GM19043 (cell line): ENCODE data around the gene SDF4.

Experiments used
- ATAC-seq: cut with Tn5 transposase; IDR thresholded peaks from one replicate; pipeline ENCODE4 v1.9.1; 2021; ENCODE audit warnings: low read depth; ENCODE audit not compliant: unreplicated experiment

SDF4 gene

DNA sequence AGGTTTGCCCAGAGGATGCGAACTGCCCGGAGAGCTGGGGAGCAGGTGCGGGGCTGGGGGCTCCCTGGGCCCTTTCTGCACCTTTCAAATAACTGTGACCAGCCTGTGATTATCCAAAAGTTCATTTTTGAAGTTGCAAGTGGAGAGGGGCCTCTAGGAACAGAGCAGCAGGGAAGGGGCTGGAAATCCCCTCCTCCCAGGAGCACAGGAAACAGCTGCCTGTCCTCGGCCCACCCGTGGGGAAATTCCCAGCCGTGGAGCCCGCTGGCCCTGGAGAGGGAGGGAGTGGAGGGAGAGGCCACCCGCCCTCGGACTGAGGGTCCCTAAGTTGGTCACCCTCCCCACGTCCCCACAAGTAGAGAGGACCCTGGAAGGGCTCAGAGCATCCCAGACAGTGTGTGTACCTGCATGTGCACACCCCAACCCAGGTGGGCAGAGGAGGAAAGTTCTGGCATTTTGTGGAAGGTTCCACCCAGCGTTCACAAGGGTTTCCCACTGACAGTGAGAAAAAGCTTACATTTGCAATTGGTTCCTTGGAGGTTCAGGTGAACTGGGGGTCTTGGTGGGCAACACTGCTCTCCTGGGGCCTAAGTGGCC is 16.6 kb downstream of the SDF4 start:
- ATAC-seq = no peak

DNA sequence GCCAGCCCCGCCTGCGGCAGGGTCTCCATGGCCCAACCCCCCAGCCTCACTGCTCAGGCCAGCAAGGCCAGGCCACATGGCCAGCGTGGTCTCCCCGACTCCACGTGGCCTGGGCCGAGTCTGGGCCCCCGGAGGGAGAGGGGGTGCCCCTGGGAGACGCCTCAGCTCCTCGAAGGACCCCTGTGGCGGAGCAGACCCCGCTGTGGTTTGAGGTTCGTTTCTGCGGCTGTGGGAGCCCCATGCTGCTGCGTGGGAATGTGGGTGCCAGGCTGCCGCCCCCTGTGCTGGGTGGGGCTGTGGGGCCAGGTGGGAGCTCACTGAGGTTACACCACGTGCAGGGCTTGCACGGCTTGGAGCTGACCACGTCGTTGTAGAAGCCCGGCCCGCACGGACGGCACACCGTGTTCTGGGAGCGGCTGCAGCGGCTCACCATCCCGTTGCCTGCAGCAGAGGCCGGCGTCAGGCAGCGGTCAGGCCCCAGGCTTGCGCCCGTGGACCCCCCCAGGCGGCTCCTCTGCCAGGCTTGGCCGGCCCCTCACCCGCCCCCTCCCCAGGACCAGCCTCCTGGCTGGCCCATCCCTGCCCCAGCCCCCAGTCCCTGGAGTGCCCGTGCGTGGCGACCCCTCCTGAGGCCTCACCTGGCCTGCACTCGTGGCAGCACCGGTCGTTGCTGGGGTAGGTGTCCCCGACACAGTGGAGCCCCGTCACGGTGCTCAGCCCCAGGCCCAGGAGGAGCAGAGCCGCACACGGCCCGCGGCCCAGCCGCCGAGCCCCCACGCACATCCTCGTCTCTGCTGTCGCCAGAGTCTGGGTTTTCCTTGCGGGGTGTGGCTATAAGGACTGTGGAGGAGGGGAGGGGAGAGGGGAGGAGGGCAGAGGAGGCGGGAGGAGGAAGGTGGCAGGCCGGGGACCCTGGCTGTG is 18.2 kb downstream of the SDF4 start, which contains the start of gene TNFRSF4:
Gene TNFRSF4, minus strand, starts transcription at position 809 of the 921 bp plus-strand sequence. Its CDS starts 26 bp downstream, at position 783.
- no peak for ATAC-seq

DNA sequence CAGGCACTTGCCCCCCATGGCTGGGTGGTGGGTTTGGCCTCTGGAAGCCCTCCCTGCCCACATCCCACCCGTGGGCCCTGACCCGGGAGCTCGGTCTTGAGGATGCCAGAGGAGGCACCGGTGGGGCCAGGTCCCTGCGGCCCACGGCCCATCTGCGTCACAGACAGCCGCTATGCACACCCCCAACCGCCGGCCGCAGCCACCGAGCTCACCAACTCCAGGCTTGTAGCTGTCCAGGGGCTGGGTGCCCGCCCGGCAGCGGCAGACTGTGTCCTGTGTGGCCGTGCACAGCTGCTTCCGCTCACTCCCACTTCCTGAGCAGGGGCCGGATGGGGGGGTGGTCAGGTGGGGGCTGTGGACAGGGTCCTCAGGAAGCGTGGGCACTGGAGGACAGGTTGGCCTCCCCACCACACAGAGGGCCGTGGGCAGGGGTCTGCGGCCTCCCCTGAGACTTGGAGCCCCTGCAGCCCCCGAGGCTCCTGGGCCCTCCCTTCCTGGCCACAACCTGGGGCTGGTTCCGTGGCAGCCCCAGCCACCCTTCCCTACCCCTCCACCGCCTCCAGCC is 18.9 kb downstream of the SDF4 start:
- no peak for ATAC-seq

DNA sequence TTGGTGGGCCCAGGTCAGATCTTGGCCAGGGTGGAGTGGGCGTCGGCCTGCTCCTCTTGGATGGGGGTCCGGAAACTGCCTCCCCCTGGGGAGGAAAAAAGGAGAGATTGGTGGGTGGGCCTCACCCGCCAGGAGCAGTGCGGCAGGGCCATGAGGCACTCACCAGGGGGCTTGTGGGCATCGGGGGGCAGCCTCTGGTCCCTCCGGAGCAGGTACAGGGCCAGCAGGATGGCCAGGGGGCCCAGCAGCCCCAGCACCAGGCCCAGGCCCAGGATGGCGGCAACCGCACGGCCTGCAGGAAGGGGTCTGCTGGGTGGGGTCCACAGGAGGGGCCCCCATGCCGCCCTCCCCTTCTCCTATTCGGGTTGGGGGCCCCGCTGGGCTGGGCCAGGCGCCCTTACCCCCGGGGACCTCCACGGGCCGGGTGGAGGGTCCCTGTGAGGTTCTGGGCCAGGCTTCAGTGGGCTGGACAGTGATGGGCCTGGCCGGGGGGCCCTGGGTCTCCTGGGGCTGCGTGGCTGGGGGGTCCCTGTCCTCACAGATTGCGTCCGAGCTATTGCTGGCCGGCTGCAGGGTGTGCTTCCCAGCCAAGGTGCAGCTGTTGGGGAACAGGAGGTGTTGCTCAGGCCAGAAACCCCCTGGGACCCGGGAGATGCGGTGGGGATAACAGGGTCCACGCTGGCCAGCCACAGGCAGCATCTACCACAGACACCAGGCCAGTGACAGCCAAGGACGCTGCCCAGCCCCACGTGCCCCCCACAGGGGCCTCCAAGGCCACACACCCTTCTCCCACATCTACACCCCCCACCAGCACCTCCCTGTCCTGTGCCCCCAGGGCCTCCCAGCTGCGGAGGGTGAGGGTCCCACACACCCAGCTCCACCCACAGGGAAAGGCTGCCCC is 20.0 kb downstream of the SDF4 start:
- ATAC-seq = no peak

DNA sequence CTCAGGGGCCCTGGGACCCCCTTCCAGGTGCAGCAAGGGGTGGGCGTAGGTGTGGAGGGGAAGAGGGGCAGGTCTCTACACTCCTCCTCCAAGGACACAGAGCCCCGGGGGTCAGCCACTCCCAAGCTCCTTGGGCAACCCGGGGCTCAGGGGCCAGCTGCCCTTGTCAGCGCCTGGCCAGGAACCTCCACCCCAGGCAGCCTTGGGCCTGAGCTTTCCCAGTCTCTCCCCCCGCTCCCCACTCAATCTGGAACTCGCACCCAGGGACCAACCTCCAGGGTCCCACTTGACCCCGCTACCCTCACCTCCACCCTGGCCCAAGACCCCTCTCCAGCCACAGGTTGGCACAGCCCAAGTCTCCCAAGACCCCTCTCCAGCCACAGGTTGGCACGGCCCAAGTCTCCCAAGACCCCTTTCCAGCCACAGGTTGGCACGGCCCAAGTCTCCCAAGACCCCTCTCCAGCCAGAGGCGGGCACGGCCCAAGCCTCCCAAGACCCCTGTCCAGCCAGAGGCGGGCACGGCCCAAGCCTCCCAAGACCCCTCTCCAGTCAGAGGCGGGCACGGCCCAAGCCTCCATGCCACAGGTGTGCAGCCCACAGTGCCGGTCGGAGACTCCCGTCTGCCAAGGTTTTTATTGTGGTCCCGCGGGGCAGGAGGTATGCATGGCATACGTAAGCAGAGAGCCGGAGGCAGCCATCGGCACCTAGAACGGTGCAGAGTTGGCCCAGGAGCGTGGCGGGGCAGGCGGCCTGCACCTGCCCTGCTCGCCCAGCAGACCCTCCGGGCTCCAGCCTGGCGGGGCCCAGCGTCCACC is 20.9 kb downstream of the SDF4 start:
- no peak for ATAC-seq

DNA sequence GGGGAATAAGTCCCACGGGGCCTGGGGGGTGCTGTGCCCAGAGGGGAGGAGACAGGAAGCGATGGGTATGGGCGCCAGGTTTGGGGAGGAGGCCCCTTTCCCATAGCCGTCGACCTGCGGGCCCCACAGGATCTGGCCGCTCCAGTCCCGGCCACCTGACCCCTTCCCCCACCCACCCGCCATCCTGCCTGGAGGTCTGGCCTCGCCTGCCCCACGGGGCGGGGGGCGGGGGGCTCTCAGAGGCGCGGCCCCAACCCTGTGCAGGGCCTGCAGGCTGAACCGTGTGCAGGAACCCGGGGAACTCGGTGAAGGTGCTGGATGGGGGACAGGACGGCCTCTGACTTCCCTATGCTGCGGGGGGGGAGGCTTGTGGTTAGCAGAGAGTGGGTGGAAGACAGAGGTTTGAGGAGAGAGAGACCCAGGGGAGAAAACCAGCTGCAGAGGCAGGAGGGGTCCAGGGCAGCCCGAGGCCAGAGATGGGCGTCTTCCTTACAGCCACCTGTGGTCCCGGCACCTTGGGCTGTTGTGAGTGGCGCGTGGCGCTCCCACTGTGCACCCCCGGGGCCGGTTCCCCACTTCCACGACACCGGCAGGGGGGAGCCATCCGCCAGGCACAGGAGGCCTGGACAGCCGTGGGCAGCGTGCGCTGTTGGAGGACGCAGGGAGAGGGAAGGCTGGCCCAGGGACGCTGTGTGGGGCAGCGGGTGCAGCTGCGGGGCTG is 22.9 kb downstream of the SDF4 start:
- no peak for ATAC-seq

DNA sequence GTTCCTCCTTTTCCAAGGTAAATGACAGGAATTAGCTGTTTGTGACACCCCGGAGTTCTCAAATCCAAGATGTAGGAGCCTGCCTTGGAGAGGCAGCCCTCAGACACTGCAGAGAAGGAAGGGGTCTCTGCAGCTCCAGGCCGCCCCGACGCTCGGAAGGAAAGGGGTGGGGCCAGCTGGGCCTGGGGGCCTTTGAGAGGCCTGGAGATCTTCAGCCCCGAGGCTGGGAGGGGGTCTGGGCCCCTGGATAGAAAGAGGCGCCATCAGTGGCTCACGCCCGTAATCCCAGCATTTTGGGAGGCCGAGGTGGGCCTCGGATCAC is 24.3 kb downstream of the SDF4 start:
- no peak for ATAC-seq

DNA sequence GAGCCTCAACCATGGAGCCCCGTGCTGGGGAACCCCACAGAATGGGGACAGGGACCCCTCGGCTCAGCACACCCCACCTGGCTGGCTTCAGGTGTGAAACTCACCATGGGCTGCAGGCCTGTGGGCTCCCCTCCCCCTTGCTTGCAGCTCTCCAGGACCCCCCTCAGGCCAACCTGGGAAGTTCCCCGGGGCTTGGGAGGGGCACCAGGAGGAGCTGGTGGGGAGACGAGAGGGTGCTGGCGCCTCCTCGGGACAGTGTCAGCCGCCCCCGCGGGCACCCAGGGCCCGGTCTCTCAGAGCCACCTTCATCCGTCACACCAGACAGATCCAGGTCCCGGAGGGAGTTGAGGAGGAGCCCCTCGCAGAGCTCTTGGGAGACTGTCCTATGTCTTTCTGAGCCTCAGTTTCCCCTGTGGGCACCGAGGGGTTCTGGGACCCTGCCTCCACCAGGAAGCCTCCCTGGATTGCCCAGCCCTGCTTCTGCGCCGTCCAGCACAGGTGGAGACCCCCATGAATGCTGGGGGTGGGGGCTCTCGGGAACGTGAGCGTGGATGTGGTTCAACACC is 24.8 kb downstream of the SDF4 start:
- ATAC-seq = no peak

DNA sequence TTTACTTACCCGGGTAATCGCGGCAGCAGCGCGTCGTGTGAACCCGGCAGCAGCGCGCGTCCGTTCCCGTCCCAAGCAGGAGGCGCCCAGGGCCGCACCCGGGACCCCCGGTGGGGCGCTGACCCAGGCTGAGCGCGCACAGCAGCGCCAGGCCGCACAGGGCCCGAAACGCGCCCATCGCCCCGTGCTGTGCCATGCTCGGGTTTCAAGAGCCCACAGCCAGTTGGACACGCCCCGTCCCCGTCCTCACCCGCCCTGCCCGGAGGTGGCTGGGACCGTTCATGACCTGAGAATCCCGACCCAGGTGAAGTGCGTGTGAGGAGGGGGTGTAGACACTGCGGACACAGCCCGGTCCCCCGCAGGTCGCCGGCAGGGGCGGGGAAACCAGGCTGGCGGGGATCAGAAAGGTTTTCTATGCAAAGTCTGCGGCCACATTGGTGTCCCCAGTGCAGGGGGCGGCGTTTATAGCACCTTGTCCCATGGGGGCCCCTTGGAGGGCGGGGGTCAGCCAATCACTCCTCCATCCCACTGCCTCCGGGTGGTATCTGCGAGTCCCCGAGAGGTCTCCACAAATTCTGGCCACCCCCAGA is 25.3 kb downstream of the SDF4 start, which contains the start of gene TNFRSF18:
Gene TNFRSF18, minus strand, starts transcription at position 217 of the 590 bp plus-strand sequence. Its CDS starts 21 bp downstream, at position 196.
- ATAC-seq = no peak

DNA sequence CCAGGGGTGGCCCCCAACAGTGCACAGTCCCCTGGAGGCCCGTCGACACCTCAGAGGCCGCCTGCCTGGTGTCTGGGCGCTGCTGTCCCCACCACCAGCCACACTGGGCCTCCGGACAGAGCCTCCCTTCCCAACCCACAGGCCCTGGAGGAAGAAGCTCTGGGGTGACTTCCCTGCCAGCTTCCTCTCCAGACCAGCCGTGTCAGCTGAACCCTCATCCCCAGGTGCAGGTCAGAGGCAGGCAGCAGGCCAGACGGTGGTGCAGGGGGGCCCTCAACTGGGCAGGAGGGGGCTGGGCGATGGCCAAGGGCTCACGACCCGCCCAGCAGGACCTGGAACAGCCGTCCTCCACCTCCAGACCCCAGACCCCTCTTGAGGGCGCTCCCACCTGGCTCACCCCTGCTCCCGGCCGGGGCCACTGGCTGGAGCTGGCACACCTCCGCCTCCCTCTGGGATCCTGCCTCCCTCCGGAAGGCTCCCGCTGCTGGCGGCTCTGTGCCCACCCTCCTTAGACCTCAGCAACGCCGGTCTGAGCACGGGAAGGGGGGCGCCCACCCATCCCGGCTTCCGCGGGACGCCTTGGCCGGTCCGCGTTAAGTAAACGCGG is 25.9 kb downstream of the SDF4 start:
- ATAC-seq = no peak

DNA sequence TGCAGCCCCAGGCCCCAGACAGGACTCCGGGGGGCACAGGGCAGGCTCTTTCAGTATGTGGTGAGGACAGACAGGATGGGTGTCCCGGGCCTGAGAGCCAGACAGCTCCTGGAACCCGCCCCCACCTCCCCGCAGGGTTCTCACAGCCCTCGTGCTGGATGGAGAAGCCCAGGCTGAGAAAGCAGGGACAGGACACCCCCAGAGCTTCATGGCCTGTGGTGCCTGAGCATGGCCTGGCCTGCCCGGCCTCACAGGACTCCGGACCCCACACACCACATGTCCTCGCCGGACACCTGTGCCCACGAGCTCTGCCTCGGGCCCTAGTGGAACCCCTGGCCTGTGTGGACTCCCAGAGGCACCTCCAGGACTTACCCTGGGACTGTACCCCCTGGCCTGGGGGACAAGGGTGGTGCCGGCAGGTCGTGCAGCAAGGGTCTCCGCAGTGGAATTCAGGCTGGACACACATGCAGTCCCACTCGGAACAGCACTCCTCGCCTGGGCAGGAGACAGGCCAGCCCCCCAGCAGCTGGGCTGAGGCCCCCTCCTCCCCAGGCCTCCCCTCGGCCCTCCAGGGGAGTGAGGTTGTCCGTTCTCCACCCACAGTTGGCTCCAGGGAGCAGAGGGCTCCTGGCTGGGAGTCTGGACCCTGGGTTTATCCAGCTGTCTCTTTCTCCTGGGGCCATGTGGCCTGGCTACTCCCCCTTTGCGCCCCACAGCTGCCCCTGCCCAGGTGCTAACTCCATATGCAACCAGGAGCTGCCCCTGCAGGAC is 26.6 kb downstream of the SDF4 start:
- ATAC-seq = no peak

DNA sequence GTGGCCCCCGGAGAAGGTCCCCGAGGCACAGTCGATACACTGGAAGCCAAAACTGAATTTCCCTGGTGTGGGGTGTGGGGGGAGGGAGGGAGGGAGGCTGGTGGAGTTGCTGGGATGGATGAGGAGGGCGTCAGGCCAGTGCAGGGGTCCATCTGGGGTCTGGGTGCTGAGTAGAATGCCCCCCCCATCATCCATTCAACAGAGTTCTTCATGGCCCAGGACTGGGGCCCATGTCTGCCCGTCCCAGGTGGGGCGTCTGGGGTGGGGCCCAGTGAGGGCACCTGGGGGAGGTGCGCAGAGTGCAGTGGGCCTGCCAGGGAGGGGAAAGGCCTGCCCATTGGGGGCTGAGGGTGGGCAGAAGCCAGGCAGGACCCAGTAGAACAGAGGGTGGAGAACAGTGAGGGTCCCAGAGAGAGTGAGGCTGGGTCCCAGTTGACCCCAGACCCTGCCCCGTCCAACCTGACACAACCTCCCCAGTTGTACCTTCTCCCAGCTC is 27.3 kb downstream of the SDF4 start:
- no peak for ATAC-seq

DNA sequence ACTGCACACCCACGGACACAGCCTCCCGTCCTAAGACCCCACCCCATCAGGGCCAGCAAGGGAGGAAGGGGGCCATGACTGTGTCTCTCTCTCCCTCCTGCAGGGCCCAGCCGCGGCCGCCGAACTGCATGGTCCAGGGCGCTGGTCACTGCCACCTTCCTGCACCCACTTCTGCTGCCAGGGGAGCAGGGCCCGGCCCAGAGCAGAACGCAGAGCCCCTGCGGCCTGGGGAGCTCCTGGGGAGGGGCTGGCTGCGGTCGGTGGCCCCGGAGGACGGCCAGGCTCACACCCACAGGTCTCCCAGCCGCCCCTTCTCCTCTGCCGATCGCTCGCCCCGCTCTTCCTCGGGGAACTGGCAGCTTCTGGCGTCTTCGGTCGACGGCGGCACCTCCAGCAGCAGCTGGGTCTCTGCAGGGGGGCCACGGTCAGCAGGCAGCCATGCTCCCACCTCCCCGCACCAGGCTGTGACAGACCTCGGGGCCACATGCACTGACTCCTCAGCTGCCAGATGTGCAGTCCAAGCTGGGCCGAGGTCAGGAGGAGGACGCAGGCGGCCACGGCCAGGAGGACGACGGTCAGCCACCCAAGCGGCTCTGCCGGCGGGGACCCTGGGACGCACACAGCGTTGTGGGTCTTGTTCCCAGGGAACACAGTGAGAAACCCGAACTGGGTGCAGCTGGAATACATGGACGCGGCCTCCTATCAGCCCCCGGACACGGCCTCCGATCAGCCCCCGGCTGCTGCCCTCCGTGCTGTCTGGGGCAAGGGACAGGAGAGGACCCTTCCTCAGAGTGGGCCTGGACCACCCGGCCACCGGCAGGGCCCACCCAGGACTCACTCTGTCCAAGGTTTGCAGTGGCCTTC is 28.0 kb downstream of the SDF4 start:
- no peak for ATAC-seq

DNA sequence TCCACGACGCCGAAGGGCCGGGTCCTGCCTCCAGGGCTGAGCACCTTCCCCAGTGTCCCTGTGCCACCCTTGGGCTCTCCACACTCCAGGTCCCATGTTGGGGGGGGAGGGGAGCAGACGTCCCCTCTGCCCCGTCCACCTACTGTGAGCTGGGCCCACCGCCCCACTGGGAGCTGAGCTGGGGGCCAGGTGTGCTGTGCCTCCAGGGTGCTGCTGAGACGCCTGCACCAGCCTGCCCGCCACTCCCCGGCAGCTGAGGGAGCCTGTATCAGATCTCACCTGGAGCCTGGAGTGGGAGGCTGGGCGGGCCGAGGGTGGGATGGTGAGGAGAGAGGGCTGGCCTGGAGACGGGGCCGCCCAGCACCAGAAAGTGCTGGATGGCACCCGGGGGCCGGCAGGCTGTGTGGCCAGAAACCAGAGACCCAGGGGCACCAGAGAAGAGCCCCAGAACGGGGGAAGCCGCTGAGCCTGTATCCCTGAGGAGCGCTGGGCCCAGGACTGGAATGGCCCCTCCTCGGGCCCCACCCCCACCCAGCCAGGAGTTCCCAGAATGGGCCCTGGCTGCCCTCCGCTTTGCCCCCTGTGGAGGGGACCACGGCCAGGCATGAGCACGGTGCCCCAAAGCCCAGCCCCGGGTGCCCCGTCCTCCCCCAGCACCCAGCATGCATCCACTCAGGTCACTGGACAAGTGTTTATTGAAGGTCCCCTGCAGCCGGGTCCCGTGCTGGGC is 28.8 kb downstream of the SDF4 start:
- ATAC-seq = no peak
